Hippocampal formation (tissue), 2 donors: ENCODE data around the gene JAZF1.
A peak's percentile ranks its signal among the peaks of the same experiment; 100 is the strongest.

Experiments
- DNase-seq, 2 donors: peaks; one replicate each; lab custom pipeline; 2025; lab: John Stamatoyannopoulos, UW

Gene JAZF1

GRCh38 chr7:28180364-28181147, at the start of gene JAZF1:
Gene JAZF1, minus strand, starts transcription at chr7:28180795.
- peak; percentile 42 to 64 for DNase-seq

DNA sequence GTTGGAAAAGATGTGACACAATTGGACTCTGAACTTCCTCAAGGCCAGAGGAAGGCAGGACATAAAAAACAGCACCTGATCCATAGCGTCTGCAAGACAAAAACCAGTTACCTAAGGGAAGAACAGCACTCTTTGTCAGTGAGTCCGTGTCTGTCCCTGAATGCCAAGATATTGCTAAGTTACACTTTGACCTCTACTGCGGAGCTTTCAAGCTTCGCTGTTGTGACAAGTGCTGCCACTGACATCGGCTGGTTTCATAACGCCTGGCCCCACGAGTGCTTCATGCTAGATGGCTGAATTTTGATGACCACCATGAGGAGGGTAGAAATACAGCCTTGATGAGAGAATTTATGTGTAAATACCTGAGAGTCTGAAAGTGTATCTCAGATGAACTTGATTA, 49.7 kb upstream of the JAZF1 start:
- no peak for DNase-seq

DNA sequence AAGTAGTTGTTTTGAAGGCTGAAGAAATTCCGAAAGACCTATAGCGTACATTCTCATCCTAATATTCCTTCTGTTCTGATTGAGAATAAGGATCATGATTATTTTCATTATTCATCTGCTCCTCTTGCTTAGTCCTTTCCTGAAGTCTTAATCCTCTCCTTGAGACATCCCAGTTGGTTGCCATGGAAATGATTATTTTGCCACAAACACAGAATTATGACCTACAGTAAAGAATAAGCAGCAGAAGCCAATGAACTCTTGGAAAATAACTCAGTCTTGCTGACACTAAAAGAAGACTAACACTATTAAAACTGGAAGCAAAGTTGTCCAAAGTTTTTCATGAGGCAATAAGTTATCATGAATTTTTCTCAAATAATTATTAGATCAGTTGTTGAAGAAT, 47.8 kb upstream of the JAZF1 start:
- no peak for DNase-seq

- no peak for DNase-seq
Measured at GRCh38 chr7:28226003-28226402, 45.4 kb upstream of the JAZF1 start.

DNA sequence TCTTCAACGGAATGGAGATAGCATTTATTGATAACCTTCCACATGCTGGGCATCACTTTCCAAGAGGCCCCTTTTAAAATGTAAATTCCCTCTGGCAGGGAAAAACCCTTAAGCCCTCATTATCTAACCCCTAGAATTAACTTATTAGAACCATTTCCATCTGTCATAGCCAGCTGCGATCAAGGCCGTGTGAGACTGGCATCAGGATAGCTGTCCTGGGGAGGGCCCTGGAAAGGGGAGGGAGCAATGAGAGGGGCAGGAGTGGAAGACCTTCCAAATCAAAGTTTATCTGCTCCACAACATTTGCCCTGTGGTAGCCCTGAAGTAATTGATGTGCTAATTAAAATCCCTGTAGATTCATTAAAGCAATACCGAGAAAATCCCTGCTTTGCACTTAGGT, 45.0 kb upstream of the JAZF1 start:
- DNase-seq = no peak

DNA sequence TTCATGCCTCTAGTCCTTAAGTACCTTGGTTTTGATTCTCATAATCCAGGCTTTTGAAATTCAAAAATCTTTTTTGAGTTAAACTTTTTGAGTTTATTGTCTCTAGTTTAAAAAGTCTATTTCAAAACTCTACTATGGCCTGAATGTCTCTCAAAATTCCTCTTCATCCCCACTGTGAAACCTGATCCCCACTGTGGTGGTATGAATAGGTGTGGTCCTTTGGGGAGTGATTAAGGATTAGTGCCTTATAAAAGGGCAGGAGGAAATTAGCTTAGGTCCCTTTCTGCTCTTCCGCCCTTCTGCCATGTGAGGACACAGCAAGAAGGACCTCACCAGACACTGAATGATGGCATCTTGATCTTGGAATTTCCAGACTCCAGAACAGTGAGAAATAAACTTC, 44.1 kb upstream of the JAZF1 start:
- no peak for DNase-seq

DNA sequence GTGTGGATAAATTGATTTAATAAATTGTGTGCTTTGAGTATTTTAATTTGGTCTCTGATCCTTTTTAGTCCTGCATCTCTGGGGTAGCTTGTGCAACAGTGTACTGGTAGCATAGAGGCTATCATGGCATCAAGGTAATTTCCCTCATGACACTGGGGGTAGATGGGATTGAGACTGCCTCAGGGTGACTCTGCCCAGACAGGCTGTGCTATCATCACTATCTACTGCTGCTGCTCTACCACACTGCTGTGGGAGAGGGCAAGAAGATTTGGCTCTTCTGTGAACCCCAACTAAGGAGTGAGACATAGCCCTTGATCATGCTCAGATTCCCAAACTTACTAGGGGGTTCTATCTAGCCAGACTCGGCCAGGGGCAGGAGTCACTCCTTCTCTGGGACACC, 43.6 kb upstream of the JAZF1 start:
- DNase-seq = no peak

DNA sequence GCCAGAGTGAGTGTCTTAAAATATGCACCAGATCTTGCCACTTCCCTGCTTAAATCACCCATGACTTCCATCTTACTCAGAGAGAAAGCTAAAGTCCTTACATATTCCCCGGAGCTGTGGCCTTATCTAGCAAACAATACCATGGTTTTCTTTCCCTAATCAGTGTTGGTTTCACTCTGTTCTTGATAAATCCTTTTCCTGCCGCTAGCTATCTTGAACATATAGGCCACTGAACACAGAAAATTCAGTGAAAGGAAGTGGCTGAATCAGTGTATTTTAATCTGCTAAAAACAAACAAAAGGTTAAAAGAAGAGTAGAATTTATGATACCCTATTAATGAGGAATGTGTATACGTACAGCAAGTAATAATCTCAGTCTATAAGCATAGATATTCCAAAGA, 42.0 kb upstream of the JAZF1 start:
- no peak for DNase-seq

- no peak for DNase-seq
Measured at GRCh38 chr7:28219793-28220192, 39.2 kb upstream of the JAZF1 start.

DNA sequence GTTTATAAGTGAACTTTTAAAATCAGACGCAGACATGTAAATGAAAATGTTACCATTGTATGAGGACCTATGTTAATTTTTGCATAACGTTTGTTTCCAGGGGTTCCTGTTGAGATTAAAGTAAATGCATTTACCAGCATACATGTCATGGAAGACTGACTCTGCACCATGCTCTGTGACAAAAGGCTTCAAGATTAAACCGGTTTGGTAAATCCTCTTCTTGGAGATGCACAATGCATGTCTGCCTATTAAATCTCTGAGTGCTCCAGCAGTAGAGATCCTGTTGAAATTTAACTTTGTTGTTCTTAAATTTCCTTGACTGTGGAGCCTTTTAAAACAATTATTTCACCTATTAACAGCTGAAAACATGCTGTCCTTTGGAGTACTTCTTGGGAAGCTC, 36.5 kb upstream of the JAZF1 start:
- DNase-seq = no peak

DNA sequence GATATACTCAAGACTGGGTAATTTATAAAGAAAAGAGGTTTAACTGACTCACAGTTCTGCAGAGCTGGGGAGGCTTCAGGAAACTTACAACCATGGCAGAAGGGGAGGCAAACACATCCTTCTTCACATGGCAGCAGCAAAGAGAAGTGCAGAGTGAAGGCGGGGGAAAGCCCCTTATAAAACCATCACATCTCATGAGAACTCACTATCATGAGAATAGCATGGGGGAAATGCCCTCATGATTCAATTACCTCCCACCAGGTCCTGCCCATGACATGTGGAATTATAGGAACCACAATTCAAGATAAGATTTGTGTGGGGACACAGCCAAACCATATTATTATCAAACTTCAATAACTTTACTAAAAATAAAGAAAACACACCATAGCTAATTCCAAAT, 30.4 kb upstream of the JAZF1 start:
- no peak for DNase-seq

- DNase-seq = no peak
Measured at GRCh38 chr7:28208506-28208905, 27.9 kb upstream of the JAZF1 start.

GRCh38 chr7:28207486-28208158, 27.0 kb upstream of the JAZF1 start:
- DNase-seq = no peak

- DNase-seq = no peak
Measured at GRCh38 chr7:28205506-28205905, 24.9 kb upstream of the JAZF1 start.

DNA sequence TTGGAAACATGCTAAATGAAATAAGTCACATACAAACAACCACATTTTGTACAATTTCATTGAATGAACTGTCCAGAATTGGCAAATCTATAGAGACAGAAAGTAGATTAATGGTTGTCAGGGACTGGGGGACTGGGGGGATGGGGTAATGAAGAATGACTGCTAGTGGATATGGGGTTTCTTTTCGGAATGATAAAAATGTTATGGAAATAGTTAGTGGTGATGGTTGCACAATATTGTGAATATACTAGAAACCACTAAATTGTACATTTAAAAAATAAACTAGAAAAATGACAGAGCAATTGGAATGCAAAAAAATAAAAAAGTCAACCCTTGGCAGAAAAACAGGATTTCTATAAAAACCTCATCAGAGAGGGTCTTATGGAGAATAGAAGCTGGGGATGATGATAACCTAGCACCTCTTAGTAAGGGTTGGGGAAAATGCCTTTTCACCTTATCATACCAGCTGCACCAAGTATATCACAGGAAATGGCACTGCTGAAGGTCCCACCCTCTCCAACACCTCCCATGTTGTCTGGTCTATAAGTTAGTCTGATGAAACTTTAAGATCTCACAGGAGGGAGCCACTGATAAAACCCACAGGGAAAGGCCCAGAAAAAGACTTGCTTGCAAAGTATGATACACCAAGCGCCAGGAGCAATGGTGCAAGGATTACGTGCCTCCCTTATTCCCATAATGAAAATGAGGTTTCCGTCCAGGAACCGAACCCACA, 23.1 kb upstream of the JAZF1 start:
- no peak for DNase-seq

DNA sequence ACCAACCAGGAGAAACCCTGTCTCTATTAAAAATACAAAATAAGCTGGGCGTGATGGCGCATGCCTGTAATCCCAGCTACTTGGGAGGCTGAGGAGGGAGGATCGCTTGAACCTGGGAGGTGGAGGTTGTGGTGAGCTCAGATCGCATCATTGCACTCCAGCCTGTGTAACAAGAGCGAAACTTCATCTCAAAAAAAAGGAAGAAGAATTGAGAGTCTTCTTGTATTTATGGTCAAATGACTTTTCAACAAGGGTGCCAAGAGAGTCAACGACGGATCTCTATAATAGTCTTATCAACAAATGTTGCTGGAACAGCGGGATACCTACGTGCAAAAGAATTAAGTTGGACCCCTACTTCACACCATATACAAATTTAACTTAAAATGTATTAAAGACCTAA, 21.6 kb upstream of the JAZF1 start:
- no peak for DNase-seq

DNA sequence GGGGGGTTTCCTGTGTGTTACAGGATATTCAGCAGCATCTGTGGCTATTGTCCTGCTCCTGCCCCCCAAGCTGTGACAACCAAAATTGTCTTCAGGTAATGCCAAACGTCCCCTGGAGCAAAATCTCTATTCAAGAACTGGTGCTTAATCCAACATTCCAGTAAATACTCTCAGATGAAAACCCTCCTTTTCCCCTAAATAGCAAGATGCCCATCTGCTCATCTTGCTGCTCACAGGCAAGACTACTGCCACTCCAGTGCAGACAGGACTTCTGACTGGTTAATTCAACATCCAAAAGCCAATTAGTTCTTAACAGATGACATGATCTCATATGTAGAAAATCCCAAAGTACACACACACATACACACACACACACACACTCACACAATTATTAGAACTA, 20.5 kb upstream of the JAZF1 start:
- no peak for DNase-seq

DNA sequence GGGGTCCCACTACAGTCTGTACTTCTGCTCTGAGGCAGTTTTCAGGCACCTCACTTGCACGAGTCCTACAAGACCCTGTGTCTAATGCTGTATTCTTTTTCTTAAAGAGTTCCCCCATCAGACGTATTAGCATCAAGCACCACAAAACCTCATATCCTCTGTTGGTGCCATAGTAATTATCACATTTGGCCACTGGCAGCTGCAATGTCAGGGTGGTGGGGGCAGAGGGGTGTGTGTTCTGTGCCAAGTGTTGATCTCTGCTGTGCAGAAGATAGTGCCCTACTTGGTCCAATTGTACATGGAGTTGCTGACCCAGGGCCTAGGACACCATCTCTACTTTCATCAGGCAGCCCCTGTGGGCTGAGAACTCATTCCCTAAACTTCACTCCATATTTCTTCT, 20.0 kb upstream of the JAZF1 start:
- DNase-seq = no peak

- no peak for DNase-seq
Measured at GRCh38 chr7:28199021-28199510, 18.5 kb upstream of the JAZF1 start.

DNA sequence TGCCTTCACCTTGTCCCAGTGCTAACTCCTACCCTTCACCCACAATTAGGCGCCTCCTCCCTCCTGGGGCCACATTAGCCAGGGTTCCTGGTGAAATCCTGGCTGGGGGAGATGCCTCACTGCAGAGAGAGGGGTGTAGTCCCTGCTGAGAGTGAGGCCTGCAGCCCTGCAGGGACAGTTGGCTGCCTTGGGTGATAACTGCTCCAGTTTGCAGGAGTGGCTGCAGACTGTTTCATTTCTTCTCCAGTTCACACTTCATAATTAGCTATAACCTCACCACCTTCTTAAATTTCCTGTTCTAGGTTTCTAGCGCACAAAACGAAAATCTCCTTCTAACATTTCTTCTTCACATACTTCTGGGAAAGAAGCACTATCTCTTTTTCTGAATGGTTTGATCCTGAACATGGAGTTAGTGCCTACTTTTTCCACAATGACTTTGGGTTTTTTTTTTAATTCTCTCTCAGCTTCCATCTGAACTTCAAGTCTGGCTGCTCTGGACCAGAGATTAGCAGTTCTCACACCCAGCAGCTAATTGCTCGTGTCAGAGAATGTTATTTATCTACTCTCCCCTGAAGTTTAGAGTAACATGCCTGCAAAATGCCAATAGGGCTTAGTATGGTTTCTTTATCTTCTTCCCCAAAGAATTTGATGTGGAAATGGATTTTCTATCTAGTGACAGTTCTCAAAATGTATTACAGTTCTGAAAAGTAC, 15.5 kb upstream of the JAZF1 start:
- DNase-seq = no peak

- DNase-seq = no peak
Measured at GRCh38 chr7:28192786-28193585, 12.4 kb upstream of the JAZF1 start.
